ENCODE data around the gene PTPRC.
A peak's percentile ranks its signal among the peaks of the same experiment; 100 is the strongest.

Gene PTPRC

GRCh38 chr1:198622001-198622400, 16.8 kb upstream of the PTPRC start:
- DNase-seq, result no peak

GRCh38 chr1:198623752-198624647, 14.8 kb upstream of the PTPRC start:
- DNase-seq, result no peak

GRCh38 chr1:198624648-198624980, 14.2 kb upstream of the PTPRC start:
- no peak for DNase-seq

- DNase-seq, result no peak
These were observed 11.3 kb upstream of the PTPRC start for GRCh38 chr1:198627436-198628066.

- DNase-seq, result peak; percentile 53
These were observed 10.8 kb upstream of the PTPRC start for GRCh38 chr1:198628067-198628455.

GRCh38 chr1:198629610-198630009, 9.2 kb upstream of the PTPRC start:
- DNase-seq, result no peak

GRCh38 chr1:198630863-198631262, 8.0 kb upstream of the PTPRC start:
- no peak for DNase-seq

GRCh38 chr1:198631292-198631691, 7.5 kb upstream of the PTPRC start:
- no peak for DNase-seq

GRCh38 chr1:198632007-198632406, 6.8 kb upstream of the PTPRC start:
- peak; percentile 36 for DNase-seq

- DNase-seq, result peak; percentile 29
These were observed 5.1 kb upstream of the PTPRC start for GRCh38 chr1:198633675-198634121.

GRCh38 chr1:198635964-198636363, 2.9 kb upstream of the PTPRC start:
- no peak for DNase-seq

GRCh38 chr1:198636391-198636790, 2.4 kb upstream of the PTPRC start:
- no peak for DNase-seq

GRCh38 chr1:198637157-198637556, 1.7 kb upstream of the PTPRC start:
- DNase-seq, result no peak

- peak; percentile 49 for DNase-seq
These were observed 863 bp upstream of the PTPRC start for GRCh38 chr1:198637916-198638437.

- no peak for DNase-seq
These were observed 399 bp upstream of the PTPRC start for GRCh38 chr1:198638441-198638840.

- peak; percentile 69 for DNase-seq
These were observed 867 bp downstream of the PTPRC start for GRCh38 chr1:198639671-198640143.

- DNase-seq, result peak; percentile 60
These were observed 1.3 kb downstream of the PTPRC start for GRCh38 chr1:198640174-198640573.

- DNase-seq, result peak; percentile 82
These were observed 2.7 kb downstream of the PTPRC start for GRCh38 chr1:198641501-198641900.

- DNase-seq, result no peak
These were observed 3.3 kb downstream of the PTPRC start for GRCh38 chr1:198641966-198642668.

- DNase-seq, result no peak
These were observed 4.1 kb downstream of the PTPRC start for GRCh38 chr1:198642983-198643382.

GRCh38 chr1:198643808-198644207, 5.0 kb downstream of the PTPRC start:
- no peak for DNase-seq

- DNase-seq, result no peak
These were observed 8.2 kb downstream of the PTPRC start for GRCh38 chr1:198647055-198647454.

- no peak for DNase-seq
These were observed 9.8 kb downstream of the PTPRC start for GRCh38 chr1:198648592-198648991.

Data from hematopoietic multipotent progenitor cell treated with erythropoietin and hydrocortisone succinate and interleukin-3 and kit ligand, for 4 days (in vitro differentiated cells).